Kidney (tissue), 14 donors: ENCODE results near the gene PPIE. TPM values are rescaled to one million over a fixed set of nuclear protein-coding genes. Genes with fewer than 3 reads are reported as not detected.

Experiments used
- DNase-seq, 5 donors: peaks; one replicate each; pipeline ENCODE4 v3.0.0-alpha.2; 2013 to 2020
- FAIRE-seq: peaks from 2 replicates; lab custom pipeline; 2012; peaks lifted over from hg19 to GRCh38; lab: Jason Lieb, UNC
- H3K27ac ChIP-seq, 2 donors: one replicate each; pipeline ENCODE4 v1.7.0; 2013; ENCODE audit warnings: low read depth in 2 of 2, low read length in 2 of 2, inconsistent platforms in 1 of 2
- H3K27me3 ChIP-seq: one replicate; pipeline ENCODE4 v1.7.1; 2013; ENCODE audit warnings: low read length, inconsistent platforms; ENCODE audit not compliant: control insufficient read depth, insufficient read depth
- H3K36me3 ChIP-seq, 3 donors: one replicate each; pipeline versions ENCODE4 v1.7.0 to v1.7.1; 2013; ENCODE audit warnings: low read length in 3 of 3, control low read depth in 1 of 3, inconsistent platforms in 1 of 3; ENCODE audit not compliant: insufficient read depth in 3 of 3, control insufficient read depth in 2 of 3
- H3K4me1 ChIP-seq, 3 donors: one replicate each; pipeline versions ENCODE4 v1.7.0 to v1.7.1; 2013; ENCODE audit warnings: low read length in 3 of 3, inconsistent platforms in 1 of 3, low read depth in 1 of 3; ENCODE audit not compliant: control insufficient read depth in 2 of 3, insufficient read depth in 2 of 3
- H3K4me3 ChIP-seq, 3 donors: one replicate each; pipeline versions ENCODE4 v1.7.0 to v1.8.1; 2013; ENCODE audit warnings: low read length in 3 of 3, control low read depth in 1 of 3, inconsistent platforms in 1 of 3
- H3K9ac ChIP-seq, 3 donors: one replicate each; pipeline versions ENCODE4 v1.7.0 to v1.7.1; 2013; ENCODE audit warnings: low read length in 3 of 3, control low read depth in 1 of 3, inconsistent platforms in 1 of 3
- H3K9me3 ChIP-seq, 3 donors: one replicate each; pipeline versions ENCODE4 v1.7.0 to v1.7.1; 2013; ENCODE audit warnings: low read length in 3 of 3, control low read depth in 1 of 3, inconsistent platforms in 1 of 3; ENCODE audit not compliant: control insufficient read depth in 2 of 3, insufficient read depth in 1 of 3
- CTCF ChIP-seq: IDR thresholded peaks from 3 replicates; pipeline ENCODE4 v1.5.1; 2012; ENCODE audit warnings: mild to moderate bottlenecking, moderate library complexity, borderline replicate concordance; ENCODE audit not compliant: insufficient read depth; ENCODE audit errors: extremely low read depth
- intact Hi-C: fragments of 100-400 bp; cut with DNase I; formaldehyde crosslinking; loops from one replicate; pipeline ENCODE4 v1.11.1; 2022
- polyA plus RNA-seq: library from polyadenylated mRNA; stranded (reverse); fragments of 350-450 nt; fragmentation: Illumina TruSeq; extraction: RNeasy Lipid Tissue Mini Kit (QIAGEN cat#74804); gene quantifications from one replicate; pipeline ENCODE4 v1.2.3, GENCODE V29; 2014; ENCODE audit warnings: low read depth, low replicate concordance; ENCODE audit not compliant: insufficient read depth
- total RNA-seq: library from RNA; stranded (reverse); fragmentation: NEBNext Ultra II Directional; extraction: Animal tissue kit (Norgen Biotek cat#: 25700); gene quantifications from one replicate; pipeline ENCODE4 v1.2.1, GENCODE V29; 2021
- donor health status: control.
- donor health status: control.
- donor health status: control.
- donor health status: control.
- donor health status: control.
- donor health status: DM: yes; HTN: yes; CAD: no.
- donor health status: Normal renal cell carcinoma (clear cell type).

The PPIE gene
- total and polyA plus RNA-seq, 2 donors from 2014 or later, result 52.0 to 58.6 TPM

GRCh38 chr1:39711104-39711965, 27.3 kb upstream of the PPIE start:
- DNase-seq (no peak), FAIRE-seq (no peak)
- H3K4me1 ChIP-seq, result no peaks in the 10 kb centered on the region
- peaks cover 2% of the 10 kb centered on the region for H3K27me3 ChIP-seq
- H3K27ac ChIP-seq, result no peak overlapping the region
- H3K9me3 ChIP-seq, result no peaks in the 10 kb centered on the region
- no peak overlapping the region for H3K9ac ChIP-seq
- H3K36me3 ChIP-seq, result no peaks in the 10 kb centered on the region
- no peak for TF ChIP-seq CTCF
- intact Hi-C loops, result no loop called here
- H3K4me3 ChIP-seq, result no peak overlapping the region

GRCh38 chr1:39711966-39712340, 26.7 kb upstream of the PPIE start:
- Histone ChIP-seq H3K9me3 (no peaks in the 10 kb centered on the region), H3K27me3 (peaks cover 2% of the 10 kb centered on the region), H3K27ac (no peak overlapping the region), H3K36me3 (no peaks in the 10 kb centered on the region), H3K4me3 (no peak overlapping the region), H3K4me1 (no peaks in the 10 kb centered on the region), H3K9ac (no peak overlapping the region)
- no peak for FAIRE-seq
- TF ChIP-seq CTCF, result no peak
- no peak for DNase-seq
- intact Hi-C loops, result no loop called here

GRCh38 chr1:39713557-39713956, 25.1 kb upstream of the PPIE start:
- intact Hi-C loops, result no loop called here
- Histone ChIP-seq H3K36me3 (no peaks in the 10 kb centered on the region), H3K4me3 (no peak overlapping the region), H3K27ac (no peak overlapping the region), H3K27me3 (peaks cover 8% of the 10 kb centered on the region), H3K9ac (no peak overlapping the region), H3K9me3 (no peaks in the 10 kb centered on the region), H3K4me1 (no peaks in the 10 kb centered on the region)
- FAIRE-seq (no peak), DNase-seq (no peak)
- no peak for TF ChIP-seq CTCF

GRCh38 chr1:39717809-39718208, 20.9 kb upstream of the PPIE start:
- Histone ChIP-seq H3K4me1 (no peaks in the 10 kb centered on the region), H3K9ac (no peak overlapping the region), H3K4me3 (no peak overlapping the region), H3K36me3 (no peaks in the 10 kb centered on the region), H3K27ac (no peak overlapping the region), H3K27me3 (peaks cover 8% of the 10 kb centered on the region), H3K9me3 (no peaks in the 10 kb centered on the region)
- FAIRE-seq (no peak), DNase-seq (no peak)
- no peak for TF ChIP-seq CTCF
- intact Hi-C loops, result no loop called here
